ENCODE measurements around the gene DISC1.

DISC1 gene

GRCh38 chr1:231828182-231828920 is 201.8 kb downstream of the DISC1 start:
- DNase-seq, result no peak

GRCh38 chr1:231829332-231829731 is 202.7 kb downstream of the DISC1 start:
- DNase-seq, result no peak

GRCh38 chr1:231836227-231836893 is 209.8 kb downstream of the DISC1 start:
- DNase-seq, result no peak

- DNase-seq, result no peak
These were observed 211.9 kb downstream of the DISC1 start for GRCh38 chr1:231838521-231838920.

- DNase-seq, result no peak
These were observed 213.4 kb downstream of the DISC1 start for GRCh38 chr1:231839999-231840398.

GRCh38 chr1:231841616-231842344 is 215.2 kb downstream of the DISC1 start:
- DNase-seq, result no peak

GRCh38 chr1:231842441-231842840 is 215.9 kb downstream of the DISC1 start:
- DNase-seq, result no peak

- no peak for DNase-seq
These were observed 218.5 kb downstream of the DISC1 start for GRCh38 chr1:231844986-231845502.

GRCh38 chr1:231847612-231848397 is 221.2 kb downstream of the DISC1 start:
- no peak for DNase-seq

GRCh38 chr1:231849981-231850380 is 223.4 kb downstream of the DISC1 start:
- no peak for DNase-seq

- no peak for DNase-seq
These were observed 224.2 kb downstream of the DISC1 start for GRCh38 chr1:231850786-231851185.

GRCh38 chr1:231853588-231854207 is 227.1 kb downstream of the DISC1 start:
- no peak for DNase-seq

- DNase-seq, result no peak
These were observed 228.8 kb downstream of the DISC1 start for GRCh38 chr1:231855361-231855760.

- no peak for DNase-seq
These were observed 229.3 kb downstream of the DISC1 start for GRCh38 chr1:231855926-231856325.

- DNase-seq, result no peak
These were observed 229.8 kb downstream of the DISC1 start for GRCh38 chr1:231856426-231856825.

- no peak for DNase-seq
These were observed 230.3 kb downstream of the DISC1 start for GRCh38 chr1:231856894-231857293.

GRCh38 chr1:231857609-231858135 is 231.1 kb downstream of the DISC1 start:
- DNase-seq, result no peak

- DNase-seq, result no peak
These were observed 233.9 kb downstream of the DISC1 start for GRCh38 chr1:231860221-231861088.

- DNase-seq, result no peak
These were observed 235.2 kb downstream of the DISC1 start for GRCh38 chr1:231861541-231862481.

- DNase-seq, result no peak
These were observed 236.0 kb downstream of the DISC1 start for GRCh38 chr1:231862611-231863010.

All from NCI-H1417 treated with DMSO at 0.1 percent for 48 hours (cell line).